ENCODE results near the gene CYP2U1.
"Not testable (repeated sequence)": the region's sequence is repeated elsewhere in the genome, so short reads cannot be mapped to it uniquely, and the experiment has no call there.

Gene CYP2U1

DNA sequence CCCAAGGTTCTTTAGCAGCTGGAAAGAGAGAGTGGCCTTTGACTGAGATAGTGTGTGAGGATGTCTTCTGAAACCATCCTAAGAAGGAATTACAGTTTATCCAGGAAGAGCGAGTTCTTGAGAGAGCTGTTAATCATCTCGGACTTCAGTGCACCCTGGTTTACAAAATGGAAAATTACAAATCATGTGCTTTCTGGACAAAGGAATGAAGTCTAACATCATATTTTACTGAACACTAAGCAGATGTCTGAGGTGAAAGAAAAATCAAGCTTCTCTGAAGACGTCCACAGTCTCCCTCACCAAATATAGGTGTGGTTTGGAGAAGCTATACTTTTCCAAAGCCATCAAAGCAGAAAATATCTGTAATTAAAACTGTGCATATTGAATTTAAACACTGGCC is 30.8 kb upstream of the CYP2U1 start:
- TF ChIP-seq LEF1 (IDR thresholded peaks at IDR 0.05; ENCODE audit: borderline replicate concordance) (no peak), HDGF (IDR thresholded peaks at IDR 0.05; ENCODE audit: borderline replicate concordance) (no peak), TARDBP (IDR thresholded peaks at IDR 0.05) (no peak), SUZ12 (IDR thresholded peaks at IDR 0.05) (no peak), SP1 (IDR thresholded peaks at IDR 0.05) (no peak), ZNF384 (IDR thresholded peaks at IDR 0.05) (no peak), BHLHE40 (IDR thresholded peaks at IDR 0.05; ENCODE audit: borderline replicate concordance) (no peak), FOXA1 (IDR thresholded peaks at IDR 0.05) (no peak)
- CTCF ChIA-PET, result no interaction called here
- POLR2A ChIA-PET, result no interaction called here
- no peak for DNase-seq (ENCODE audit: extremely low spot score)

DNA sequence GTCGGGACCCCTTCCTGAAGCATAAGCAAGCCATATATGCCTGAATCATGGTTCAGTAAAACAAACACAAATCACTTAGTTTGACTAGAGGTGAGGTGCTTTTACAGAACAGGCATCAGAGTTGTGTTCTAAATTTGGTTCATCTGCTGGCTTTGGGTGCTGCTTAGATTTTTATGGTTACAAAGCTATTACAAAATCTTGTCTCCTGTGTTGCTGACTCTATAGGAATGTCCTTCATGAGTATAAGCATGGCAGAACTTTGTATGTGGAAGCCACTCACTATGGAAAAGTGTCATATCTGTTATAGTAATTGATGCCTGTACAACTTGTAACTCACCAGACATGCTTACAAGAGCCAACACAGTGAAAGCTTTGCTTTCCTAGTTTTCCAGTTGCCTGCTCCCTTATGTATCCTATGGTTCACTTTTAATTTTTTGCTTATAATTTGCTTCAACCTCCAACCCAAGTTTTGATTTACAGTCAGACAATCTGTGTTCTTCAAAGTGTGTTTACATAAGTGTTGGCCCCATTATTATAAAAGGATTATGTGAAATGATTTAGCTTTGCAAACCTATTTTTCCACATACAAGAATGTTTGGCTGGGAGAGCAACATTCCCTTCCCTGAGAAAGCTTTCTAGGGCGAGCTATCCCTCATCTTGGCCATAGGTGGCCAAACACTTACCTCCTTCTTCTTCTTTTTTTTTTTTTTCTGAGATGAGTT is 30.0 kb upstream of the CYP2U1 start:
- ChIA-PET CTCF (interaction anchor here (0.6 to 1.0 kb wide), 3 partner anchors 31 to 153 kb away, joined by 3 to 7 read pairs (median 6); no protein-coding TSS in a partner anchor), POLR2A (no interaction called here)
- DNase-seq (ENCODE audit: extremely low spot score), result no peak
- TF ChIP-seq L3MBTL2 (conservative IDR thresholded peaks at IDR 0.05), result no peak
- TF ChIP-seq TARDBP (IDR thresholded peaks at IDR 0.05), result no peak
- TF ChIP-seq, protein P1, sequence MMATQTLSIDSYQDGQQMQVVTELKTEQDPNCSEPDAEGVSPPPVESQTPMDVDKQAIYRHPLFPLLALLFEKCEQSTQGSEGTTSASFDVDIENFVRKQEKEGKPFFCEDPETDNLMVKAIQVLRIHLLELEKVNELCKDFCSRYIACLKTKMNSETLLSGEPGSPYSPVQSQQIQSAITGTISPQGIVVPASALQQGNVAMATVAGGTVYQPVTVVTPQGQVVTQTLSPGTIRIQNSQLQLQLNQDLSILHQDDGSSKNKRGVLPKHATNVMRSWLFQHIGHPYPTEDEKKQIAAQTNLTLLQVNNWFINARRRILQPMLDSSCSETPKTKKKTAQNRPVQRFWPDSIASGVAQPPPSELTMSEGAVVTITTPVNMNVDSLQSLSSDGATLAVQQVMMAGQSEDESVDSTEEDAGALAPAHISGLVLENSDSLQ (IDR thresholded peaks at IDR 0.05), result no peak

DNA sequence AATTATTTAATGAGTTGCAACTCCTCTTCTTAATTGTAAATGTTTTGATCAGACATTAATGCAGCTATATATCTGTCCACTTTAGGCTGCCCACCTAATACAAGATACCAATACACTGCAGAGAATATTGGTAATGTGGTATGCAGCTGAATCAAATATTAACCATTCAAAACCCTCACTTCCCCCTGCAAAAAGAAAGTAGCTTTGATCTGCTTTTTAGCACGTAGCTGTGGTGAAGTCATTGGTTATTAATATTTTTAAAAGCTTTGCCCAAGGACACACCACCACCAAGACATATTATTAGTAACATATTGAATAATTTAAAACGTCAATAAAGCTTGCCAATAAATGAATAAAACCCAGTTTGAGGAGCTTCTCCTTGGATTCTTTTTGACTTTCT is 28.6 kb upstream of the CYP2U1 start:
- CTCF ChIA-PET, result interaction anchor here (0.7 kb wide), 2 partner anchors 44 to 144 kb away, joined by 3 to 4 read pairs; no protein-coding TSS in a partner anchor
- TF ChIP-seq ARNT (IDR thresholded peaks at IDR 0.05) (no peak), ELF4 (IDR thresholded peaks at IDR 0.05) (no peak), FOXK2 (IDR thresholded peaks at IDR 0.05) (no peak), HDGF (IDR thresholded peaks at IDR 0.05; ENCODE audit: borderline replicate concordance) (no peak), FOXA1 (IDR thresholded peaks at IDR 0.05) (no peak), NFRKB (IDR thresholded peaks at IDR 0.05) (no peak), L3MBTL2 (conservative IDR thresholded peaks at IDR 0.05) (no peak), FOXM1 (IDR thresholded peaks at IDR 0.05; ENCODE audit: borderline replicate concordance) (no peak), SUZ12 (IDR thresholded peaks at IDR 0.05) (no peak), TARDBP (IDR thresholded peaks at IDR 0.05) (no peak)
- DNase-seq (ENCODE audit: extremely low spot score), result no peak
- POLR2A ChIA-PET, result no interaction called here

DNA sequence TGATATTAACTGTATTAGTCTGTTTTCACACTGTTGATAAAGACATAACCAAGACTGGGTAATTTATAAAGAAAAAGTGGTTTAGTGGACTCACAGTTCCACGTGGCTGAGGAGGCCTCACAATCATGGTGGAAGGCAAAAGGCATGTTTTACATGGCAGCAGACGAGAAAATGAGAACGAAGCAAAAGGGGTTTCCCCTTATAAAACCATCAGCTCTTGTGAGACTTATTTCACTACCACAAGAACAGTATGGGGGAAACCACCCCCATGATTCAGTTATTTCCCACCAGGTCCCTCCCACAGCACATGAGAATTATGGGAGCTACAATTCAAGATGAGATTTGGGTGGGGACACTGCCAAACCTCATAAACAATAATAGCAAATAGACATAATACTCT is 26.3 kb upstream of the CYP2U1 start:
- CTCF ChIA-PET, result not testable (repeated sequence)

DNA sequence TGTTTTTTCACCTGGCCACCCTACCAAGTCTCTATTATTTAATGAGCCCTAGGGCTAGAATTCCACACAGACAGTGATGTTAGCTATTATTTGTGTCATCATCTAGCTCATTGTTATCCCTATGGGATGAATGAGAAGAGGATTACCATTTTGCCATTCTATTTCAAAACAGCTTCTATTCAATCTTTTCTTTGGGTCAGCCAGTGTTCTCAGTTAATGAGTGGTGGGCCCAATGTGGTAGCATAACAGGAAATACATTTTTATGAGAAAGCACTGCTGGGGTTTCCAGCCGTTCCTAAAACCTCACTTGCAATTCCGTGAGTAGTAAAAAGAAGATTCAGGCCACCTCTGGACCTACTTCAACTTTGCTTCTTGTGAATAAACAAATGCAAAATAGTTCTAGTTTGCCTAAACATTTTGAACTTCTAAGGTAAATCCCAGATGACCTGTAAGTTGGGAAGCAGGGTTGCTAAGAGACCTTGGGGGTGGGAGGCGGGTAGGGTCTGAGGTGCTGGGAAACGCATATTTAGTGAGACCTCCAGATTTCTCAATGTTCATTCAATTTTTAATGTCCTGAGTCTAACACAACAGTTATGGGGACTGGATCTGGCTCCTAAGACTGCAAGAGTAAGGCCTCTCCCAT is 24.8 kb upstream of the CYP2U1 start:
- CTCF ChIA-PET, result no interaction called here
- DNase-seq (ENCODE audit: extremely low spot score), result no peak
- TF ChIP-seq L3MBTL2 (conservative IDR thresholded peaks at IDR 0.05) (no peak), ARNT (IDR thresholded peaks at IDR 0.05) (no peak)
- POLR2A ChIA-PET, result no interaction called here

More for the DNA sequence above, 26.3 kb upstream of the CYP2U1 start:
- POLR2A ChIA-PET; DNase-seq (ENCODE audit: extremely low spot score): not testable (repeated sequence)

DNA sequence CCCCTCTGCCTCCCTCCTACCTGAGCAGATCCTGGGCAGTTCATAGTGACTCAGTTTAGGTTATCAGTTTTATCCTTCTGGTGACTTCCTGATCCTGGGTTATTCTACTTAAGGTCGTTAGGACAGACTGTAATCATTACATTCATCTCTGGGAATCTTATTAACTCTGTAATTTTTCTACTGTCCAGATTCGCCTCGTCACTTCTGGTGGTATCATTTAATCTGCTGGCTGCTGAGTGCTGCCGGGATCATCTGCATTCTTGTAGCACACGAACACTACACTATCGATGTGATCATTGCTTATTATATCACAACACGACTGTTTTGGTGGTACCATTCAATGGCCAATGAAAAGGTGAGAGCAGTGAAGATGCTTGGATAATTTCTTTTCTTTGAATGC is 23.0 kb upstream of the CYP2U1 start:
- no peak for TF ChIP-seq TARDBP (IDR thresholded peaks at IDR 0.05)
- TF ChIP-seq FOXM1 (IDR thresholded peaks at IDR 0.05; ENCODE audit: borderline replicate concordance), result no peak
- TF ChIP-seq SP1 (IDR thresholded peaks at IDR 0.05), result no peak
- no peak for TF ChIP-seq CTBP1 (IDR thresholded peaks at IDR 0.05; ENCODE audit: borderline replicate concordance)
- no peak for TF ChIP-seq L3MBTL2 (conservative IDR thresholded peaks at IDR 0.05)
- TF ChIP-seq BHLHE40 (IDR thresholded peaks at IDR 0.05; ENCODE audit: borderline replicate concordance), result no peak
- TF ChIP-seq ZNF384 (IDR thresholded peaks at IDR 0.05), result no peak
- TF ChIP-seq ARNT (IDR thresholded peaks at IDR 0.05), result no peak
- no peak for TF ChIP-seq NFRKB (IDR thresholded peaks at IDR 0.05)
- no peak for TF ChIP-seq ELF4 (IDR thresholded peaks at IDR 0.05)
- TF ChIP-seq, protein P1 (IDR thresholded peaks at IDR 0.05), result no peak
- TF ChIP-seq HDGF (IDR thresholded peaks at IDR 0.05; ENCODE audit: borderline replicate concordance), result no peak
- no peak for TF ChIP-seq FOXK2 (IDR thresholded peaks at IDR 0.05)
- TF ChIP-seq SUZ12 (IDR thresholded peaks at IDR 0.05), result no peak
- no peak for TF ChIP-seq LEF1 (IDR thresholded peaks at IDR 0.05; ENCODE audit: borderline replicate concordance)
- ChIA-PET POLR2A (interaction anchor here (1.5 kb wide), 1 partner anchor 84 kb away, joined by 4 read pairs; the partner anchor contains the start of gene SGMS2), CTCF (no interaction called here)

DNA sequence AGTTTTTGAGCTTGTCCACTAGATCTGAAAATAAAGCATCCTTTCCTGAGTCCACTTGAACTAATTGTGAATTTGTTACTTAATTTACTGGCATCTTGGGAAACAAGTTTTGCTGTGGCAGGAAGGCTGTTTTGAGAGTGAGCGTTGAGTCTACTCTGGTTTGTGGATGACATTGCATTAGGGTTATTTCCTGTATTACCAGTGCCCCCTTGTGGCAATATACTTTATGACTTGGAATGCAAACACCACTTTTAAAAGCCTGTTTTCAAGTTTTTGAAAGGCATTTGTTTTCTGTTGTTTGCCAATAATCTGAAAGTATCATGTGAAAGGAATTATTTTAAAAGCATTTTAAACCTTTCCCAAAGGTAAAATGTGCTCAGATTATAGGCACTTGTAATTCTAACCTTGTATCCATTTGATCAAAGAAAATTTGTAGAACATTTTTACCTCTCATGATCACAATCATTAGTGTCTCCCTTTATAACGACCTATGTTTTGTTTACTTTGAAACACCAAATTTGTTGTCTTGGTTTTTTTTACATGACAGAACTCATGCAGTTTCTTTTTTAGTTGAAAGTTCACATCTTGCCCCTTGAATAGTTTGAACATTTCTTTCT is 18.0 kb upstream of the CYP2U1 start:
- no peak for TF ChIP-seq FOXK2 (IDR thresholded peaks at IDR 0.05)
- TF ChIP-seq TARDBP (IDR thresholded peaks at IDR 0.05), result no peak
- TF ChIP-seq ARNT (IDR thresholded peaks at IDR 0.05), result no peak
- TF ChIP-seq ELF4 (IDR thresholded peaks at IDR 0.05), result no peak
- no peak for TF ChIP-seq LEF1 (IDR thresholded peaks at IDR 0.05; ENCODE audit: borderline replicate concordance)
- DNase-seq (ENCODE audit: extremely low spot score), result peak; percentile 52
- ChIA-PET CTCF (interaction anchor here (0.7 to 1.3 kb wide), 3 partner anchors 155 to 339 kb away, joined by 3 to 5 read pairs (median 4); no protein-coding TSS in a partner anchor), POLR2A (no interaction called here)

More for the DNA sequence above, 23.0 kb upstream of the CYP2U1 start:
- no peak for DNase-seq (ENCODE audit: extremely low spot score)
